OCI-LY1 (cell line): ENCODE data around the gene ALDH1A3.

Experiments
- CTCF ChIP-seq: fragments of 200-600 bp; sonication (generic), shearing (Covaris generic); IDR thresholded peaks from 2 replicates; pipeline ENCODE4 v1.5.1; 2017; ENCODE audit warnings: mild to moderate bottlenecking, antibody characterized with exemption, low read length, moderate library complexity, mixed read lengths
- EZH2 ChIP-seq: fragments of 200-600 bp; sonication (generic), shearing (Covaris generic); IDR thresholded peaks from 2 replicates; pipeline ENCODE4 v1.8.0; 2017; ENCODE audit warnings: borderline replicate concordance, mixed run types, mild to moderate bottlenecking, antibody characterized with exemption, low read length, moderate library complexity, mixed read lengths

GRCh38 chr15:100948430-100948762, 68.8 kb downstream of the ALDH1A3 start:
- TF ChIP-seq CTCF (no peak), EZH2 (no peak)
